GM18502 (cell line): ENCODE data around the gene BRD1.

ENCODE experiments used
- ATAC-seq: cut with Tn5 transposase; IDR thresholded peaks from one replicate; pipeline ENCODE4 v1.9.1; 2021; ENCODE audit warnings: mild to moderate bottlenecking; ENCODE audit not compliant: unreplicated experiment, poor library complexity

The BRD1 gene

GRCh38 chr22:49735901-49736421 lies 91.7 kb downstream of the BRD1 start:
- ATAC-seq: no peak

- ATAC-seq: no peak
Observed at GRCh38 chr22:49735411-49735900, 92.2 kb downstream of the BRD1 start.

GRCh38 chr22:49734882-49735281 lies 92.8 kb downstream of the BRD1 start:
- no peak for ATAC-seq

DNA sequence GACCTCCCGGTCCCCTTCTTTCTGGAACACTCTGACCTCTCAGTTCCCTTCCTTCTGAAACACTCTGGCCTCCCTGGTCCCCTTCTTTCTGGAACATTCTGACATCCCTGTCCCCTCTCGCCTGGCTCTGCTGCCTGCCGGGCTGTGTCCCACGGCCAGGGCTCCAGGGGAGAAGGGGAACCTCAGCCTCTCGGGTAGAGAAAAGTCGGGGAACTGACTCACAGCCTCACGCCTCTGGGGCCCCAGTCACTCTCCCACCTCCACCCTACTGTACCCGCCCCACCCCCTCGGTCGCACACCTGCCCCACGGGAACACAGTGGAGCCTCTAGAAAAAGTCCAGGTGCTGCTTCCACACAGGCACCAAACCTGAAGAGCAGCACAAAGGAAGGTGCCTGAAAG lies 93.3 kb downstream of the BRD1 start:
- no peak for ATAC-seq

GRCh38 chr22:49733631-49734030 lies 94.0 kb downstream of the BRD1 start:
- no peak for ATAC-seq

DNA sequence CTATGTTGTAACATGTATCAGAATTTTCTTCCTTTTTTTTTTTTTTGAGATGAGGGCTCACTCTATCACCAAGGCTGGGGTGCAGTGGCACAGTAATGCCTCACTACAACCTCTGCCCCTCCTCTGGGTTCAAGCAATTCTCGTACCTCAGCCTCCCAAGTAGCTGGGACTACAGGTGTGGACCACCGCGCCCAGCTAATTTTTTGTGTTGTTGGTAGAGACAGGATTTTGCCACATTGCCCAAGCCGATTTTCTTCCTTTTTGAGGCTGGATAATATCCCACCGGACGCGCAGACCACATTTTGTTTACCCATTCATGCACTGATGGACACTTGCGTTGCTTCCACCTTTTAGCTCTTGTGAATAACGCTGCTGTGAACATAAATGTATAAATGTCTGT lies 97.0 kb downstream of the BRD1 start:
- ATAC-seq: no peak

DNA sequence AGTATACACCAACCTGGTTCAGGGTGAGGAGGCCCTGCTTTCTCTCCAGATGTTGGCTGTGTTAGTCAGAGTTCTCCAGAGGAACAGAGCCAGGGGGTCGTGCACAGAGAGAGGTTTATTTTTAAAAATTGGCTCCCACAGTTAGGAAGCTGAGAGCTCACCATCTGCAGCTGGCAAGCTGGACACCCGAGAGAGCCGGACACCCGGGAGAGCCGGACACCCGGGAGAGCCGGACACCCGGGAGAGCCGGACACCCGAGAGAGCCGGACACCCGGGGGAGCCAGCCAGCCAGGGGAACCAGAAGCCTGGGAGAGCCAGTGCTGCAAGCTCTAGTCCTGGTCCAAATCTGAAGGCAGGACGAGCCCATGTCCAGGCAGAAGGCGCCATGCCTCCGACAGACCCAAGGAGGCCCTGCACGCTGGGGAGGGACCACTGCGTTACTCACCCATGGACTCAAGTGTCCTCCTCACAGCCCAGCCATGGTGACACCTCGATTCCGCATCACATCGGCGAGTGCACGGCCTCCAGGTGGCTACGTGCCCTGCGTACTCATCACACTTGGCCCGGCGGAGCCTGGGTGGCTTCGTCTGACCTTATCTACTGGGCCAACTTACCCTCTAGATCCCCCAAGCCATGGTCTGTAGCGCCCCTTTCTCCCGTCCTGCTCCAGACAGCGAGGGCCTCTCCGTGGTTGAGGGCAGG lies 99.0 kb downstream of the BRD1 start:
- no peak for ATAC-seq

DNA sequence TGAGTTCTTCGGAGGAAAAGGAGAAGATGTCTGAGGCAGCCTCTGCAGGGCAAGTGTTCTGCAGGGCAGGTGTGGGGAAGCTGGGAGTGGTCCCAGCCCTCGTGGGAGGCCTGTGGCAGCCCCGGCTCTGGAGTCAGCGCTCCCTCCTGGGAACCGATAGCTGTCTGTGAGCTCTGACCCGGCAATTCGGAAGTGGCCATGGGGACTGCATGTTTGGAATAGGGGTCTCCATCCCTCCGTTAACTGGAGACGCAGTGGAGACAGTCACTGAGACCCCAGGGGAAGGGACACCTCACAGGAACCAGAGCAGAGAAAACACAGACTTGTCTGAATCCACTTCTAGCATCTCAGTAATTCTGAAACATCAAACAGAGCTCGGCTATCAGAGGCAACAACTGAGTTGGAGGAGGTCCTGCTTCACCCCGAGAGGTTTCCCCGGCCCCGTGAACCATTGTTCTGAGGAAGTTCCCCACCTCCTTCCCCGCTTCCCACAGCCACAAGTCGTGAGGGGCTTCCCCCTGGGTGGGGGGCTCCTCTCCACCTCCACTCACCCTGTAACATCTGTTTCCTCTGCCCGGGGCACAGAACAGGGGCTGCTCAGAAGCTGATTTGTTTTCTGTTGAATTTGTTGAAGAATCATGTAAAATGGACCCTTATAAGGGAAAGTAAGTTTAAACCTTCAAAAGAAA lies 99.6 kb downstream of the BRD1 start:
- ATAC-seq: no peak

- ATAC-seq: no peak
Observed at GRCh38 chr22:49727191-49727880, 100.3 kb downstream of the BRD1 start.

DNA sequence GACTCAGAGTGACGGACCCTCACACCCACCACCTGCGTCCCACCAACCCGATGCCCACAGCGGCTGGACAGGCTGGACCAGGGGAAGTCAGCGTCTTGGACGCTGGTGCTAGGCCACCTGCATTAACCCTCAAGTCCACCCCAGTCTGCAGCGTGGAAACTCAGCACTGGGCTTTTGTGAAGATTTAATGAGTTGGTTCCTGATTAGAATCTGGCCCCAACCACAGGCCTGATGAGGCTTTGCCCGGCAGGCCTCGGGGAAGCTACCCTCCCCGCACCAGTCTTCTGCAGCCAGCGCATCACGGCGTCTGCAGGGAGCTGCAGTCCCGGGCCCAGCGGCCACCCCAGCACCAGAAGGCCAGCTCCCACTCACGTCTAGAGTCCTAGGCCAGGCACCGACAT lies 101.0 kb downstream of the BRD1 start:
- no peak for ATAC-seq

DNA sequence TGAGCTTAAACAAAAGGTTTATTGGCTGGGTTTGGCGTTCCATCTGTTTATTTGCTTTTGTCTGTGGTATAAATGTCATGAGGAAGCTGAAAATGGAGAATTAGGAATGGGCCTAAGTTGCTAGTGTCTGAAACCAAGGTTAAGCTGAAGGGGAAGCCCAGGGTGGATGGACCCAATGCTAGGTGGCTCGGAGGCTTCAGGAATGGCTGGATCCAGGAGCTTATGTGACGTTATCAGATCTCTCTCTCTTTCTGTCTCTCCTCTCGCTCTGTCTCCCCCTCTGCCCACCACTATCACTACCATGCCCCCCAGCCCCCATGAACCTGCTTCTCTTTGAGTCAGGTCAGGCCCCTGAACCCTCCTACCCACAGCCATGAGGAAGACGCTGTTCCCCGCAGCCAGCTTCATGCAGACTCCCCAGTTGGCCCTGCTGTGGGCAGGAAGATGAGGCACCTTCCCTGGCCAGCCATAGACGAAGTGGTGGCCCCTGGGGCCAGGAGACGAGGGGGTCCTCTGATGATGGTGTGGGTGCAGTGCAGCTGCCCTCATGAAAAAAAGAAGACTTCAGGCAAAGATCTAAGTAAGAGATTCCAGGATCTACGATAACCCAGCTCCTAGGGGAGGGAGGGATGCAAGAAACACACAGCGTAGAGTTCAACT lies 101.5 kb downstream of the BRD1 start:
- no peak for ATAC-seq

DNA sequence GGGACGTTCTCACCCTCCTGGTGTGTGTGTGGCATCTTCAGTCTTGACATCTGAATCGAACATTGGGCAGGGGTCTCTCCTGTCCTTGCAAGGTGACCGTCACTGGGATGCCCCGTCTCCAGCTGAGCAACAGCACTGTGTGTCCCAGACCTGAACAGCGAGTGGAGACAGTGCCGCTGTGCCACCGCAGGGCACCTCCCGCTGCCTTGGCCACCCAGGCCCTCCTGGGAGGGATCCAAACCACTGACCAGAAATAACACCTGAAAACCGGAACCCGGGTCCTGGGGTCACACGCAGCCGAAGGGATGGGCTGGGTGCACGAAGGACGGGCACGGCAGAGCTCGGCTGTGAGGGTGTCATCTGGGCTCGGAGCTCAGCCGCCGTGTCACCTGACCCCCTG lies 102.2 kb downstream of the BRD1 start:
- no peak for ATAC-seq

DNA sequence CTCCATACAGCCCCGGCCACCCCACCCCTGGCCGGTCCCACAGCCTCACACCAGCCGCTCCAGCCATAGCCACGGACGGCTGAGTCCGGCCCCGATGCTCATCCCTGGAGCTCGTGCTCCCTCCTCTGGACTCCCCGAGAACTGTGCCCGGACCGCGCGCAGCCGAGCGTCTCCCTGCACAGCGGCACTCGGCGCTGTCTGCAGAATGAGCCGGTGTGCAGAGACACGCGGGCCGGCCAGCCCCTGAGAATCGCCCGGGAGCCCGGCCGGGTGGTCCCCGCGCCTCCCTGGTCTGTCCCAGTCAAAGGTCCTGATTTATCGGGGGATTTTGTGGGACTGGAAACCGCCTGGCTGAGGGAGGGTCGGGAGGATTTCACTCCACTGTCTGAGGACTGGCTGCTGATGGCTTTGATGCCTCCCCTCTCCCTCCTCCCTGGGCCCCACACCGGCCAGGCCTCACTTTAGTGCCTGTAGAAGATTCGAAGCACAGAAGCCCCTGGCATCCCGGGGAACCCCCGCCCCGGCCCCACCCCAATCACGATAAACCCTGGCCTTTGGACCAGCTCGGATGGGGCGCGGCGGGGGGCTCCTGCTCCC lies 102.7 kb downstream of the BRD1 start:
- no peak for ATAC-seq

DNA sequence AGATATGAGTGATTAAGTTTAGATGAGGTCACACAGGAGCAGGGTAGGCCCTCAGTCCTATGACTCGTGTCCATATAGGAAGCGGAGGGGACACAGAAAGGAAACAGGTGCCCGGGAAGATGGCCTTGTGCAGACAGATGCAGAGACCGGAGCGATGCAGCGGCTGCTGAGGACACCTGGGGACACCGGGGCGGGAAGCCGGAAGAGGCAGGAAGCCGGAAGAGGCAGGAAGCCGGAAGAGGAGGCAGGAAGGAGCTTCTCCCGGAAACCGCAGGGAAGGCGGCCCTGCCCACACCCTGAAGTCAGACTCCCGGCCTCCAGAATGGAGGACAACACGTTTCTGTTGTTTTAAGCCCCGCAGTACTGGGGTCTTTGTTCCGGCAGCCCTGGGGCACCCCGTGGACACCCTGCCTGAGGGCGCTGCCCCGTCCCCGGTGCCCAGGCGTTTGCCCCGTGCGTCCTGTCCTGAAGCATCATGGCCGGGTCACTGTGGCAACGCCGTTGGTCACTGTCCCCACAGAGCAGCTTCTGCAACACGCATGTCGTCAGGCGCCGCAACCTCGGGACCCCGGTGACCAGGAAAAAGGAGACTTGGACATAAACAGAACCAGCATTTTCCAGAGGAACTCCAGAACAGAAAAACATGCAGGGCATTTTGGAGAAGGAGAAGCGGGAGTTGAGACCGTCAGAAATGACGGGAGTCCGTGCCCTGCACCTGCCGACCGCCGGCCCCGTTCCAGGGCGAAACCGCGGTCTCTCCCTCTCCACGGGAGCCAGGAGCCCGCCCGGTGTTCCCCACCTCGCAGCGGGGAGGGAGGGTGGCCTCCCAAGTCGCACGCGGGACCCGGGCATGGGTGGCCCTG lies 103.4 kb downstream of the BRD1 start:
- ATAC-seq: no peak

GRCh38 chr22:49723478-49724029 lies 104.1 kb downstream of the BRD1 start:
- no peak for ATAC-seq
